Measurements from ENCODE around the gene GRXCR1.

GRXCR1 gene

GRCh38 chr4:42923431-42923830 is 30.9 kb downstream of the GRXCR1 start:
- Histone ChIP-seq H3K9me3 (ENCODE audit: severe bottlenecking) (no peaks in the 10 kb centered on the region), H3K4me3 (ENCODE audit: severe bottlenecking) (no peak overlapping the region), H3K27ac (ENCODE audit: poor library complexity, severe bottlenecking) (no peak overlapping the region), H3K27me3 (ENCODE audit: insufficient read depth, poor library complexity, severe bottlenecking) (no peaks in the 10 kb centered on the region), H3K36me3 (ENCODE audit: low read depth) (no peaks in the 10 kb centered on the region), H3K4me1 (ENCODE audit: insufficient read depth, poor library complexity, severe bottlenecking) (peaks cover 3% of the 10 kb centered on the region)
- DNase-seq (ENCODE audit: low spot score) (no peak), ATAC-seq (ENCODE audit: low read depth) (no peak)
- TF ChIP-seq, protein P1, sequence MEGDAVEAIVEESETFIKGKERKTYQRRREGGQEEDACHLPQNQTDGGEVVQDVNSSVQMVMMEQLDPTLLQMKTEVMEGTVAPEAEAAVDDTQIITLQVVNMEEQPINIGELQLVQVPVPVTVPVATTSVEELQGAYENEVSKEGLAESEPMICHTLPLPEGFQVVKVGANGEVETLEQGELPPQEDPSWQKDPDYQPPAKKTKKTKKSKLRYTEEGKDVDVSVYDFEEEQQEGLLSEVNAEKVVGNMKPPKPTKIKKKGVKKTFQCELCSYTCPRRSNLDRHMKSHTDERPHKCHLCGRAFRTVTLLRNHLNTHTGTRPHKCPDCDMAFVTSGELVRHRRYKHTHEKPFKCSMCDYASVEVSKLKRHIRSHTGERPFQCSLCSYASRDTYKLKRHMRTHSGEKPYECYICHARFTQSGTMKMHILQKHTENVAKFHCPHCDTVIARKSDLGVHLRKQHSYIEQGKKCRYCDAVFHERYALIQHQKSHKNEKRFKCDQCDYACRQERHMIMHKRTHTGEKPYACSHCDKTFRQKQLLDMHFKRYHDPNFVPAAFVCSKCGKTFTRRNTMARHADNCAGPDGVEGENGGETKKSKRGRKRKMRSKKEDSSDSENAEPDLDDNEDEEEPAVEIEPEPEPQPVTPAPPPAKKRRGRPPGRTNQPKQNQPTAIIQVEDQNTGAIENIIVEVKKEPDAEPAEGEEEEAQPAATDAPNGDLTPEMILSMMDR (IDR thresholded peaks at IDR 0.05; ENCODE audit: poor library complexity, severe bottlenecking): no peak

- no peak overlapping the region for H3K4me3 ChIP-seq (ENCODE audit: severe bottlenecking)
- no peak overlapping the region for H3K27ac ChIP-seq (ENCODE audit: poor library complexity, severe bottlenecking)
- TF ChIP-seq, protein P1 (IDR thresholded peaks at IDR 0.05; ENCODE audit: poor library complexity, severe bottlenecking): no peak
- H3K27me3 ChIP-seq (ENCODE audit: insufficient read depth, poor library complexity, severe bottlenecking): no peaks in the 10 kb centered on the region
- peaks cover 3% of the 10 kb centered on the region for H3K4me1 ChIP-seq (ENCODE audit: insufficient read depth, poor library complexity, severe bottlenecking)
- no peaks in the 10 kb centered on the region for H3K36me3 ChIP-seq (ENCODE audit: low read depth)
- H3K9me3 ChIP-seq (ENCODE audit: severe bottlenecking): no peaks in the 10 kb centered on the region
- ATAC-seq (ENCODE audit: low read depth): no peak
- no peak for DNase-seq (ENCODE audit: low spot score)
Measured at GRCh38 chr4:42925921-42926320, 33.4 kb downstream of the GRXCR1 start.

DNA sequence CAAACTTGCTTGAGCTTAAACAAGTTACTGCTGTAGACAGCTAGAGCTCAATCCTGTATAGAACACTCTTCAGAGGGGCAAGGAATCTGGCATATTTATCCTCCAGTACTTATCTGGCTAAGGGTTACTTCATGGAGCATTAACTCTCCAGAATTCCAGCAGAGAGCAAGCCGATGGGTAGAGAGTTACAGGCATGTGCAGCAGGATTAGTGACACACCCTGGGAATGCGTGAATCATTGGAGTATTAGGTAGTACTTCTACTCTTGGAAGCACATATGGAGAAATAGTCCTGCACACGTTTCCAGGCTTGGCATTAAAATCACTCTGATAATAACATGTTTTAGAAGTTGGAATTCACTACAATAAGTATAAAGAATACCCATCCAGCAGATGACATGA is 35.4 kb downstream of the GRXCR1 start:
- H3K27ac ChIP-seq (ENCODE audit: poor library complexity, severe bottlenecking): no peak overlapping the region
- TF ChIP-seq, protein P1 (IDR thresholded peaks at IDR 0.05; ENCODE audit: poor library complexity, severe bottlenecking): no peak
- H3K4me3 ChIP-seq (ENCODE audit: severe bottlenecking): no peak overlapping the region
- no peaks in the 10 kb centered on the region for H3K9me3 ChIP-seq (ENCODE audit: severe bottlenecking)
- peak; percentile 99 for ATAC-seq (ENCODE audit: low read depth)
- H3K36me3 ChIP-seq (ENCODE audit: low read depth): no peaks in the 10 kb centered on the region
- no peak for DNase-seq (ENCODE audit: low spot score)
- H3K27me3 ChIP-seq (ENCODE audit: insufficient read depth, poor library complexity, severe bottlenecking): no peaks in the 10 kb centered on the region
- H3K4me1 ChIP-seq (ENCODE audit: insufficient read depth, poor library complexity, severe bottlenecking): peaks cover 3% of the 10 kb centered on the region

DNA sequence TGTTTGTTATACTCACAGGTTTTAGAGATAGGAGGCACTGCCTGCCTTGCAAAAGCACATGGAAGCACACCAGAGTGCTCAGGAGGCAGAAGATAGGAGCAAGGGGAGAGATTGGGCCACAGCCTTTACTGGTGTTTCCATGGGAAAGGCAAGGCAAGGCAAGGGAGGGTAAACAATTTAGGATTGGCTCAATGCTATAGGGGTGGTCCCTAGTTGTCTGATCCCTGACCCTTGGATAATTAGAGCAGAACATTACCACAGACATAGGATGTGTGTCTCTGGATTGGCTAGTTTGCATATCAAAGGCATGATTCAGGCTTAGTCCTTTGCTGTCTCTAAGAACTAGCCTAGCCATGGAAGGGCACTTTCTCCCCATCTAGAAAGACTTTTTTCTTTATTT is 36.1 kb downstream of the GRXCR1 start:
- no peak for DNase-seq (ENCODE audit: low spot score)
- H3K27ac ChIP-seq (ENCODE audit: poor library complexity, severe bottlenecking): no peak overlapping the region

DNA sequence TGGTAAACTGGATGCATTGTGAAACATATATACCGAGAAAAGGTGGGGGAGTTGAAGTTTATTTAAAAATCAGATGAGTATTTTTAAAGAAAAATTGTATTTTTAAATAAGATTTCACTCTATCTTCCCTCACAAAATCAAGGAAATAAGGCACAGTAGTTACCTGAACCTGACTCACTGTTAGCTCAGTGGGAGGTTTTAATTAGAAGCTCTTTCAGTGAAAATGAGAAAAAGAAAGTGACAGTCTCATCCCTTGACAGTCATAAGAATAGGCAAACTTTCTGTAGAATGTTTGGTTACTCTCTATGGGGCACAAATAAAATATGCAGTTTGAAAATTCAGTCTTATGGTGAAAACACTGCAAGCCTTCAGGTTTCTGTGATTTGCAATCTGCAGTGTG is 49.7 kb downstream of the GRXCR1 start:
- Histone ChIP-seq H3K4me3 (ENCODE audit: severe bottlenecking) (no peak overlapping the region), H3K36me3 (ENCODE audit: low read depth) (no peaks in the 10 kb centered on the region), H3K27me3 (ENCODE audit: insufficient read depth, poor library complexity, severe bottlenecking) (peaks cover 5% of the 10 kb centered on the region), H3K9me3 (ENCODE audit: severe bottlenecking) (no peaks in the 10 kb centered on the region), H3K27ac (ENCODE audit: poor library complexity, severe bottlenecking) (no peak overlapping the region), H3K4me1 (ENCODE audit: insufficient read depth, poor library complexity, severe bottlenecking) (no peaks in the 10 kb centered on the region)
- TF ChIP-seq, protein P1 (IDR thresholded peaks at IDR 0.05; ENCODE audit: poor library complexity, severe bottlenecking): no peak
- DNase-seq (ENCODE audit: low spot score) (no peak), ATAC-seq (ENCODE audit: low read depth) (no peak)

More for the DNA sequence above, 36.1 kb downstream of the GRXCR1 start:
- H3K36me3 ChIP-seq (ENCODE audit: low read depth): no peaks in the 10 kb centered on the region
- no peaks in the 10 kb centered on the region for H3K27me3 ChIP-seq (ENCODE audit: insufficient read depth, poor library complexity, severe bottlenecking)
- H3K4me3 ChIP-seq (ENCODE audit: severe bottlenecking): no peak overlapping the region
- no peaks in the 10 kb centered on the region for H3K9me3 ChIP-seq (ENCODE audit: severe bottlenecking)
- no peak for ATAC-seq (ENCODE audit: low read depth)
- TF ChIP-seq, protein P1 (IDR thresholded peaks at IDR 0.05; ENCODE audit: poor library complexity, severe bottlenecking): no peak
- H3K4me1 ChIP-seq (ENCODE audit: insufficient read depth, poor library complexity, severe bottlenecking): peaks cover 3% of the 10 kb centered on the region

Measured in RWPE2 (cell line).